Upper lobe of right lung (tissue), 1 donor: ENCODE measurements around the gene MTHFSD. TPM values are rescaled to one million over a fixed set of nuclear protein-coding genes. Genes with fewer than 3 reads are reported as not detected.

Experiments
- ATAC-seq: fragments of 200-7000 bp; cut with Tn5 transposase; one replicate; pipeline ENCODE4 v1.9.1; 2020; ENCODE audit warnings: mild to moderate bottlenecking, moderate library complexity
- DNase-seq: peaks from one replicate; pipeline ENCODE4 v3.0.0-alpha.2; 2020
- H3K27ac ChIP-seq: fragments of 200-600 bp; one replicate; pipeline ENCODE4 v1.8.0; 2022
- H3K27me3 ChIP-seq: fragments of 200-600 bp; one replicate; pipeline ENCODE4 v1.8.0; 2022; ENCODE audit warnings: mild to moderate bottlenecking
- H3K36me3 ChIP-seq: fragments of 200-600 bp; one replicate; pipeline ENCODE4 v1.8.0; 2022
- H3K4me1 ChIP-seq: fragments of 200-600 bp; one replicate; pipeline ENCODE4 v1.8.0; 2022
- H3K4me3 ChIP-seq: fragments of 200-600 bp; one replicate; pipeline ENCODE4 v1.8.0; 2022; ENCODE audit warnings: mild to moderate bottlenecking
- H3K9me3 ChIP-seq: fragments of 200-600 bp; one replicate; pipeline ENCODE4 v1.8.0; 2022
- CTCF ChIP-seq: fragments of 200-600 bp; IDR thresholded peaks from one replicate; pipeline ENCODE4 v1.8.0; 2022; ENCODE audit warnings: antibody characterized with exemption
- intact Hi-C: fragments of 100-400 bp; cut with DNase I; formaldehyde crosslinking; loops from one replicate; pipeline ENCODE4 v1.11.0; 2022
- total RNA-seq: library from RNA; stranded (reverse); fragmentation: NEBNext Ultra II Directional; extraction: Animal tissue kit (Norgen Biotek cat#: 25700); gene quantifications from one replicate; pipeline ENCODE4 v1.2.1, GENCODE V29; 2021
- donor health status: DM: no; HTN: yes; CAD: no; lungs with severe emphysema.

MTHFSD gene
- total RNA-seq, 1 donor from 2014 or later: 18.7 TPM

GRCh38 chr16:86573215-86573614 lies 18.2 kb upstream of the MTHFSD start:
- TF ChIP-seq CTCF: no peak
- H3K4me3 ChIP-seq: no peak overlapping the region
- no peak for DNase-seq
- ATAC-seq: no peak
- intact Hi-C loops: loop anchor here (10.0 kb wide), 1 partner anchor 192 kb away; no protein-coding TSS in a partner anchor
- H3K9me3 ChIP-seq: no peaks in the 10 kb centered on the region
- no peak overlapping the region for H3K27ac ChIP-seq
- peaks cover 97% of the 10 kb centered on the region for H3K27me3 ChIP-seq
- H3K36me3 ChIP-seq: no peaks in the 10 kb centered on the region
- peaks cover 7% of the 10 kb centered on the region for H3K4me1 ChIP-seq

GRCh38 chr16:86572606-86573005 lies 17.6 kb upstream of the MTHFSD start:
- no peak overlapping the region for H3K4me3 ChIP-seq
- H3K9me3 ChIP-seq: no peaks in the 10 kb centered on the region
- intact Hi-C loops: loop anchor here (10.0 kb wide), 1 partner anchor 192 kb away; no protein-coding TSS in a partner anchor
- peaks cover 6% of the 10 kb centered on the region for H3K4me1 ChIP-seq
- DNase-seq (no peak), ATAC-seq (no peak)
- no peak for TF ChIP-seq CTCF
- no peaks in the 10 kb centered on the region for H3K36me3 ChIP-seq
- peaks cover 93% of the 10 kb centered on the region for H3K27me3 ChIP-seq
- H3K27ac ChIP-seq: no peak overlapping the region

GRCh38 chr16:86572041-86572521 lies 17.0 kb upstream of the MTHFSD start:
- no peak for ATAC-seq

GRCh38 chr16:86571530-86571915 lies 16.5 kb upstream of the MTHFSD start:
- H3K36me3 ChIP-seq: no peaks in the 10 kb centered on the region
- H3K27me3 ChIP-seq: peaks cover 93% of the 10 kb centered on the region
- intact Hi-C loops: loop anchor here (10.0 kb wide), 1 partner anchor 193 kb away; no protein-coding TSS in a partner anchor
- ATAC-seq: no peak
- H3K9me3 ChIP-seq: no peaks in the 10 kb centered on the region
- no peak overlapping the region for H3K4me3 ChIP-seq
- DNase-seq: no peak
- TF ChIP-seq CTCF: no peak
- peaks cover 6% of the 10 kb centered on the region for H3K4me1 ChIP-seq
- H3K27ac ChIP-seq: no peak overlapping the region

More at GRCh38 chr16:86572041-86572521, 17.0 kb upstream of the MTHFSD start:
- Histone ChIP-seq H3K27ac (no peak overlapping the region), H3K4me3 (no peak overlapping the region), H3K4me1 (peaks cover 6% of the 10 kb centered on the region), H3K36me3 (no peaks in the 10 kb centered on the region), H3K27me3 (peaks cover 93% of the 10 kb centered on the region), H3K9me3 (no peaks in the 10 kb centered on the region)
- TF ChIP-seq CTCF: no peak
- intact Hi-C loops: loop anchor here (10.0 kb wide), 1 partner anchor 193 kb away; no protein-coding TSS in a partner anchor
- DNase-seq: no peak

- DNase-seq (no peak), ATAC-seq (no peak)
- H3K27ac ChIP-seq: no peak overlapping the region
Measured at GRCh38 chr16:86570558-86571529, 15.8 kb upstream of the MTHFSD start.

More at GRCh38 chr16:86570558-86571529, 15.8 kb upstream of the MTHFSD start:
- Histone ChIP-seq H3K36me3 (no peaks in the 10 kb centered on the region), H3K4me1 (peaks cover 3% of the 10 kb centered on the region), H3K27me3 (peaks cover 93% of the 10 kb centered on the region), H3K9me3 (no peaks in the 10 kb centered on the region), H3K4me3 (peak overlapping the region; percentile 5)
- intact Hi-C loops: loop anchor here (10.0 kb wide), 1 partner anchor 194 kb away; no protein-coding TSS in a partner anchor
- no peak for TF ChIP-seq CTCF
